MG63 (cell line): ENCODE data around the gene SUPT7L. TPM values are rescaled to one million over a fixed set of nuclear protein-coding genes. Genes with fewer than 3 reads are reported as not detected.
"Not testable (repeated sequence)": the region's sequence is repeated elsewhere in the genome, so short reads cannot be mapped to it uniquely, and the experiment has no call there.

Source experiments
- DNase-seq: peaks from one replicate; pipeline ENCODE4 v3.0.0-alpha.2; 2020
- H3K27me3 ChIP-seq: fragments of 250-450 bp; sonication (Bioruptor Pico); 2 replicates; pipeline ENCODE4 v1.5.1; 2020; ENCODE audit warnings: mild to moderate bottlenecking, moderate library complexity
- H3K36me3 ChIP-seq: fragments of 250-450 bp; sonication (Bioruptor Pico); 2 replicates; pipeline ENCODE4 v1.5.1; 2020; ENCODE audit warnings: mild to moderate bottlenecking, moderate library complexity
- H3K4me3 ChIP-seq: fragments of 250-450 bp; sonication (Bioruptor Pico); 2 replicates; pipeline ENCODE4 v1.5.1; 2020; ENCODE audit warnings: mild to moderate bottlenecking, moderate library complexity
- H3K9me3 ChIP-seq: fragments of 250-450 bp; sonication (Bioruptor Pico); 2 replicates; pipeline ENCODE4 v1.5.1; 2020; ENCODE audit warnings: mild to moderate bottlenecking, moderate library complexity
- total RNA-seq: library from RNA; depleted of rRNA; stranded (reverse); fragments of >200 nt; shearing (Covaris generic); gene quantifications from 2 replicates; pipeline ENCODE4 v1.2.3, GENCODE V29; 2014; ENCODE audit warnings: low replicate concordance; rRNA removed

SUPT7L gene
- total RNA-seq, 1 experiment from 2014 or later, result 11.3 TPM

GRCh38 chr2:27626921-27627320 lies 36.5 kb downstream of the SUPT7L start:
- H3K4me3 ChIP-seq, H3K9me3 ChIP-seq, H3K27me3 ChIP-seq: not testable (repeated sequence)
- peaks cover 38% of the 10 kb centered on the region for H3K36me3 ChIP-seq
- peak; percentile 16 for DNase-seq

- H3K36me3 ChIP-seq, result peaks cover 37% of the 10 kb centered on the region
- H3K4me3 ChIP-seq, H3K27me3 ChIP-seq, H3K9me3 ChIP-seq, DNase-seq: not testable (repeated sequence)
Measured at GRCh38 chr2:27626323-27626722, 37.1 kb downstream of the SUPT7L start.

- Histone ChIP-seq H3K9me3 (no peaks in the 10 kb centered on the region), H3K4me3 (no peak overlapping the region), H3K36me3 (peaks cover 36% of the 10 kb centered on the region), H3K27me3 (no peaks in the 10 kb centered on the region)
- no peak for DNase-seq
Measured at GRCh38 chr2:27624943-27625342, 38.5 kb downstream of the SUPT7L start.

GRCh38 chr2:27622921-27623384 lies 40.5 kb downstream of the SUPT7L start:
- no peaks in the 10 kb centered on the region for H3K9me3 ChIP-seq
- no peak for DNase-seq
- H3K36me3 ChIP-seq, result peaks cover 39% of the 10 kb centered on the region
- no peak overlapping the region for H3K4me3 ChIP-seq
- no peaks in the 10 kb centered on the region for H3K27me3 ChIP-seq

GRCh38 chr2:27621524-27621923 lies 41.9 kb downstream of the SUPT7L start:
- no peak for DNase-seq
- no peak overlapping the region for H3K4me3 ChIP-seq
- H3K9me3 ChIP-seq, result no peaks in the 10 kb centered on the region
- H3K27me3 ChIP-seq, result no peaks in the 10 kb centered on the region
- H3K36me3 ChIP-seq, result peaks cover 51% of the 10 kb centered on the region

- peaks cover 40% of the 10 kb centered on the region for H3K36me3 ChIP-seq
- DNase-seq, result no peak
- no peak overlapping the region for H3K4me3 ChIP-seq
- H3K27me3 ChIP-seq, result no peaks in the 10 kb centered on the region
- H3K9me3 ChIP-seq, result no peaks in the 10 kb centered on the region
Measured at GRCh38 chr2:27615316-27615715, 48.1 kb downstream of the SUPT7L start.

- Histone ChIP-seq H3K27me3 (no peaks in the 10 kb centered on the region), H3K36me3 (peaks cover 48% of the 10 kb centered on the region), H3K4me3 (no peak overlapping the region), H3K9me3 (no peaks in the 10 kb centered on the region)
- DNase-seq, result no peak
Measured at GRCh38 chr2:27613985-27614384, 49.4 kb downstream of the SUPT7L start.

- Histone ChIP-seq H3K27me3 (no peaks in the 10 kb centered on the region), H3K36me3 (peaks cover 56% of the 10 kb centered on the region), H3K4me3 (no peak overlapping the region), H3K9me3 (no peaks in the 10 kb centered on the region)
- no peak for DNase-seq
Measured at GRCh38 chr2:27606611-27607010, 56.8 kb downstream of the SUPT7L start.

Other genes starting within 250 kb of the SUPT7L start
- 150 and 154 TPM in 2 replicates for gene NRBP1, start 235.0 kb downstream of the SUPT7L start, total RNA-seq
- gene KRTCAP3, start 221.2 kb downstream of the SUPT7L start, total RNA-seq, result not detected in 2 replicates
- 8.7 and 40.1 TPM in 2 replicates for gene IFT172, start 173.9 kb downstream of the SUPT7L start, total RNA-seq
- 0.53 TPM in 1 of 2 replicates, not detected in the other for gene FNDC4, start 168.4 kb downstream of the SUPT7L start, total RNA-seq
- not detected in 2 replicates for gene GCKR, start 166.8 kb downstream of the SUPT7L start, total RNA-seq
- gene ZNF512, start 80.6 kb downstream of the SUPT7L start, total RNA-seq, result 31.4 and 50.2 TPM in 2 replicates
- gene CCDC121, start 34.6 kb downstream of the SUPT7L start, total RNA-seq, result 1.2 and 3.3 TPM in 2 replicates
- 34.2 and 49.6 TPM in 2 replicates for gene GPN1, start 34.6 kb downstream of the SUPT7L start, total RNA-seq
- gene SLC4A1AP, start 275 bp upstream of the SUPT7L start, total RNA-seq, result 27.1 and 37.8 TPM in 2 replicates
- gene MRPL33, start 108.1 kb upstream of the SUPT7L start, total RNA-seq, result 166 and 232 TPM in 2 replicates
- gene RBKS, start 226.8 kb upstream of the SUPT7L start, total RNA-seq, result 4.6 and 8.3 TPM in 2 replicates
- 28.0 and 33.1 TPM in 2 replicates for gene BABAM2, start 227.1 kb upstream of the SUPT7L start, total RNA-seq